Uterus (tissue), 4 donors: ENCODE data around the gene PCDH1. TPM values are rescaled to one million over a fixed set of nuclear protein-coding genes. Genes with fewer than 3 reads are reported as not detected.

Experiments
- DNase-seq, 2 donors: peaks; one replicate each; pipeline ENCODE4 v3.0.0-alpha.2; 2019 to 2020
- H3K27ac ChIP-seq, 2 donors: fragments of 200-600 bp; sonication (generic); 1 replicate in 1 of 2; 2 replicates in 1 of 2; pipeline ENCODE4 v1.5.1; 2016 to 2018
- H3K27me3 ChIP-seq, 2 donors: fragments of 200-600 bp; sonication (generic); one replicate each; pipeline ENCODE4 v1.5.1; 2018 to 2019; ENCODE audit warnings: control low read depth in 1 of 2
- H3K36me3 ChIP-seq, 2 donors: fragments of 200-600 bp; sonication (generic); one replicate each; pipeline ENCODE4 v1.5.1; 2019; ENCODE audit warnings: control low read depth in 1 of 2
- H3K4me1 ChIP-seq, 2 donors: fragments of 200-600 bp; sonication (generic); one replicate each; pipeline ENCODE4 v1.5.1; 2018 to 2019; ENCODE audit warnings: control low read depth in 1 of 2
- H3K4me3 ChIP-seq, 2 donors: fragments of 200-600 bp; sonication (generic); 1 replicate in 1 of 2; 2 replicates in 1 of 2; pipeline ENCODE4 v1.5.1; 2018 to 2019; ENCODE audit warnings: mild to moderate bottlenecking in 1 of 2
- H3K9me3 ChIP-seq, 2 donors: fragments of 200-600 bp; sonication (generic); one replicate each; pipeline ENCODE4 v1.5.1; 2019; ENCODE audit warnings: control low read depth in 1 of 2
- CTCF ChIP-seq, 4 experiments: fragments of 200-600 bp in 2 of 4; fragments of 450-650 bp in 2 of 4; sonication (generic) in 2 of 4; IDR thresholded peaks; one replicate each; pipeline ENCODE4 v1.5.1; 2016 to 2019; ENCODE audit warnings: antibody characterized with exemption in 4 of 4, mild to moderate bottlenecking in 2 of 4, moderate library complexity in 1 of 4
- POLR2A ChIP-seq, 2 donors: fragments of 450-650 bp; IDR thresholded peaks; one replicate each; pipeline ENCODE4 v1.6.1; 2016; ENCODE audit warnings: antibody characterized with exemption in 2 of 2, mild to moderate bottlenecking in 1 of 2, moderate library complexity in 1 of 2
- intact Hi-C: fragments of 100-400 bp; cut with DNase I; formaldehyde crosslinking; loops from one replicate; pipeline ENCODE4 v1.15.1; 2023; ENCODE audit warnings: low total_unique reads
- total RNA-seq, 4 donors: library from RNA; depleted of rRNA in 3 of 4; stranded (reverse); fragments of >200 nt in 3 of 4; gene quantifications; one replicate each; pipeline versions ENCODE4 v1.1.0 to v1.2.4, GENCODE V29; 2014 to 2023
- donor health status: DM: yes; HTN: yes; CAD: no.

Gene PCDH1
- total RNA-seq, 4 donors from 2014 or later: 29.2 to 46.7 (median 31.5) TPM

GRCh38 chr5:141861194-141861593 is 17.0 kb downstream of the PCDH1 start:
- Histone ChIP-seq H3K4me1 (no peaks in the 10 kb centered on the region), H3K27me3 (no peaks in the 10 kb centered on the region), H3K36me3 (no peaks in the 10 kb centered on the region), H3K4me3 (no peak overlapping the region), H3K9me3 (no peaks in the 10 kb centered on the region), H3K27ac (no peak overlapping the region)
- TF ChIP-seq CTCF (IDR thresholded peaks at IDR 0.05) (no peak), POLR2A (IDR thresholded peaks at IDR 0.05) (no peak)
- intact Hi-C loops: no loop called here
- no peak for DNase-seq

- Histone ChIP-seq H3K9me3 (no peaks in the 10 kb centered on the region), H3K4me1 (no peaks in the 10 kb centered on the region), H3K27me3 (no peaks in the 10 kb centered on the region), H3K36me3 (no peaks in the 10 kb centered on the region), H3K27ac (no peak overlapping the region), H3K4me3 (no peak overlapping the region)
- TF ChIP-seq POLR2A (IDR thresholded peaks at IDR 0.05) (no peak), CTCF (IDR thresholded peaks at IDR 0.05) (no peak)
- no peak for DNase-seq
- intact Hi-C loops: no loop called here
Measured at GRCh38 chr5:141858079-141858765, 20.0 kb downstream of the PCDH1 start.

GRCh38 chr5:141857226-141857625 is 21.0 kb downstream of the PCDH1 start:
- H3K4me3 ChIP-seq: no peak overlapping the region
- no peaks in the 10 kb centered on the region for H3K4me1 ChIP-seq
- no peak for DNase-seq
- intact Hi-C loops: no loop called here
- H3K27me3 ChIP-seq: no peaks in the 10 kb centered on the region
- no peak overlapping the region for H3K27ac ChIP-seq
- no peak for TF ChIP-seq POLR2A (IDR thresholded peaks at IDR 0.05)
- no peak for TF ChIP-seq CTCF (IDR thresholded peaks at IDR 0.05)
- H3K9me3 ChIP-seq: no peaks in the 10 kb centered on the region
- no peaks in the 10 kb centered on the region for H3K36me3 ChIP-seq

GRCh38 chr5:141856037-141856790 is 22.0 kb downstream of the PCDH1 start:
- Histone ChIP-seq H3K36me3 (no peaks in the 10 kb centered on the region), H3K27me3 (no peaks in the 10 kb centered on the region), H3K4me3 (no peak overlapping the region), H3K27ac (no peak overlapping the region), H3K9me3 (no peaks in the 10 kb centered on the region), H3K4me1 (no peaks in the 10 kb centered on the region)
- DNase-seq: no peak
- intact Hi-C loops: no loop called here
- TF ChIP-seq POLR2A (IDR thresholded peaks at IDR 0.05): no peak

- intact Hi-C loops: no loop called here
- Histone ChIP-seq H3K4me1 (no peaks in the 10 kb centered on the region), H3K27me3 (no peaks in the 10 kb centered on the region), H3K4me3 (no peak overlapping the region), H3K36me3 (no peaks in the 10 kb centered on the region), H3K27ac (no peak overlapping the region), H3K9me3 (no peaks in the 10 kb centered on the region)
- TF ChIP-seq CTCF (IDR thresholded peaks at IDR 0.05) (no peak), POLR2A (IDR thresholded peaks at IDR 0.05) (no peak)
- peak in 1 of 2 donors; percentile 39 for DNase-seq
Measured at GRCh38 chr5:141855265-141856036, 22.8 kb downstream of the PCDH1 start.
